ENCODE measurements around the gene NT5DC1.
A peak's percentile ranks its signal among the peaks of the same experiment; 100 is the strongest.

NT5DC1 gene

GRCh38 chr6:116253188-116253504 is 152.5 kb downstream of the NT5DC1 start:
- Histone ChIP-seq H3K4me3 (ENCODE audit: low read length, poor library complexity, severe bottlenecking) (peak overlapping the region; percentile 83), H3K36me3 (ENCODE audit: insufficient read depth, low read length) (no peaks in the 10 kb centered on the region), H3F3A (ENCODE audit: low read depth) (no peaks in the 10 kb centered on the region; the same call in 1 of the 2 replicates), H3K79me2 (ENCODE audit: insufficient read depth, low read length) (peaks cover 54% of the 10 kb centered on the region), H2AFZ (ENCODE audit: low read length) (peak overlapping the region; percentile 90), H3K9ac (ENCODE audit: low read depth, low read length, poor library complexity, severe bottlenecking) (peak overlapping the region; percentile 92), H3K4me1 (ENCODE audit: insufficient read depth, low read length, poor library complexity, severe bottlenecking) (peaks cover 68% of the 10 kb centered on the region), H3K4me2 (ENCODE audit: low read depth, low read length, poor library complexity, severe bottlenecking) (peak overlapping the region; percentile 97), H3K9me2 (replicated peaks; ENCODE audit: low read depth, low read length) (no peaks in the 10 kb centered on the region), H3K9me3 (ENCODE audit: insufficient read depth, low read depth, low read length) (no peaks in the 10 kb centered on the region), H3K27me3 (ENCODE audit: insufficient read depth, low read length, poor library complexity, severe bottlenecking) (no peaks in the 10 kb centered on the region), H4K20me1 (ENCODE audit: insufficient read depth, low read length, poor library complexity, severe bottlenecking) (no peaks in the 10 kb centered on the region)
- TF ChIP-seq EZH2phosphoT487 (IDR thresholded peaks at IDR 0.05; ENCODE audit: borderline replicate concordance) (no peak), CTCF (conservative IDR thresholded peaks at IDR 0.05; ENCODE audit: low read length) (no peak)

GRCh38 chr6:116253505-116254296 is 153.0 kb downstream of the NT5DC1 start, which contains the start of gene TSPYL4:
Gene TSPYL4, minus strand, starts transcription at chr6:116254075. Its CDS starts 67 bp downstream, at chr6:116254008.
- H3K79me2 ChIP-seq (ENCODE audit: insufficient read depth, low read length) = peaks cover 54% of the 10 kb centered on the region

GRCh38 chr6:116254297-116255056 is 153.8 kb downstream of the NT5DC1 start:
- peak overlapping the region; percentile 92 for H3K9ac ChIP-seq (ENCODE audit: low read depth, low read length, poor library complexity, severe bottlenecking)
- no peaks in the 10 kb centered on the region for H4K20me1 ChIP-seq (ENCODE audit: insufficient read depth, low read length, poor library complexity, severe bottlenecking)
- TF ChIP-seq CTCF (conservative IDR thresholded peaks at IDR 0.05; ENCODE audit: low read length) = no peak
- TF ChIP-seq EZH2phosphoT487 (IDR thresholded peaks at IDR 0.05; ENCODE audit: borderline replicate concordance) = no peak
- no peaks in the 10 kb centered on the region for H3K9me3 ChIP-seq (ENCODE audit: insufficient read depth, low read depth, low read length)
- H3K4me3 ChIP-seq (ENCODE audit: low read length, poor library complexity, severe bottlenecking) = peak overlapping the region; percentile 83
- H3K79me2 ChIP-seq (ENCODE audit: insufficient read depth, low read length) = peaks cover 54% of the 10 kb centered on the region
- no peaks in the 10 kb centered on the region for H3K27me3 ChIP-seq (ENCODE audit: insufficient read depth, low read length, poor library complexity, severe bottlenecking)
- peak overlapping the region; percentile 90 for H2AFZ ChIP-seq (ENCODE audit: low read length)
- H3K36me3 ChIP-seq (ENCODE audit: insufficient read depth, low read length) = no peaks in the 10 kb centered on the region
- no peaks in the 10 kb centered on the region for H3K9me2 ChIP-seq (replicated peaks; ENCODE audit: low read depth, low read length)
- peaks cover 59% of the 10 kb centered on the region for H3K4me1 ChIP-seq (ENCODE audit: insufficient read depth, low read length, poor library complexity, severe bottlenecking)
- peak overlapping the region; percentile 97 for H3K4me2 ChIP-seq (ENCODE audit: low read depth, low read length, poor library complexity, severe bottlenecking)
- H3F3A ChIP-seq (ENCODE audit: low read depth) = no peaks in the 10 kb centered on the region; the same call in 1 of the 2 replicates

More at GRCh38 chr6:116253505-116254296, 153.0 kb downstream of the NT5DC1 start, which contains the start of gene TSPYL4:
- no peaks in the 10 kb centered on the region for H3K9me2 ChIP-seq (replicated peaks; ENCODE audit: low read depth, low read length)
- no peaks in the 10 kb centered on the region for H3K9me3 ChIP-seq (ENCODE audit: insufficient read depth, low read depth, low read length)
- peak within 1 kb of the TSS; percentile 97 for H3K4me2 ChIP-seq (ENCODE audit: low read depth, low read length, poor library complexity, severe bottlenecking)
- H2AFZ ChIP-seq (ENCODE audit: low read length) = peak within 1 kb of the TSS; percentile 90
- peak within 1 kb of the TSS; percentile 83 for H3K4me3 ChIP-seq (ENCODE audit: low read length, poor library complexity, severe bottlenecking)
- TF ChIP-seq CTCF (conservative IDR thresholded peaks at IDR 0.05; ENCODE audit: low read length) (no peak), EZH2phosphoT487 (IDR thresholded peaks at IDR 0.05; ENCODE audit: borderline replicate concordance) (no peak)
- H3K4me1 ChIP-seq (ENCODE audit: insufficient read depth, low read length, poor library complexity, severe bottlenecking) = peaks cover 64% of the 10 kb centered on the region
- no peaks in the 10 kb centered on the region for H4K20me1 ChIP-seq (ENCODE audit: insufficient read depth, low read length, poor library complexity, severe bottlenecking)
- no peaks in the 10 kb centered on the region for H3K36me3 ChIP-seq (ENCODE audit: insufficient read depth, low read length)
- H3F3A ChIP-seq (ENCODE audit: low read depth) = no peaks in the 10 kb centered on the region; the same call in 1 of the 2 replicates
- no peaks in the 10 kb centered on the region for H3K27me3 ChIP-seq (ENCODE audit: insufficient read depth, low read length, poor library complexity, severe bottlenecking)
- H3K9ac ChIP-seq (ENCODE audit: low read depth, low read length, poor library complexity, severe bottlenecking) = peak within 1 kb of the TSS; percentile 92

Measured in Loucy (cell line).